Measurements from ENCODE around the gene KRTAP10-1. TPM values are rescaled to one million over a fixed set of nuclear protein-coding genes. Genes with fewer than 3 reads are reported as not detected.

Gene KRTAP10-1
- polyA plus RNA-seq, 1 donor (not counting 4 experiments of a cell fraction or from before 2014, with no cell fraction given): not detected

- Histone ChIP-seq H3K4me2 (ENCODE audit: control insufficient read depth, extremely low read depth, insufficient read depth, low read depth, low read length) (no peak overlapping the region), H3K9ac (ENCODE audit: control insufficient read depth, extremely low read depth, insufficient read depth, low read length) (no peak overlapping the region), H3K79me2 (ENCODE audit: control insufficient read depth, insufficient read depth, low read length) (no peaks in the 10 kb centered on the region), H3K9me3 (ENCODE audit: control insufficient read depth, low read depth, low read length) (no peaks in the 10 kb centered on the region), H3K4me3 (ENCODE audit: control insufficient read depth in 2 of 3, extremely low read depth in 1 of 3, insufficient read depth in 2 of 3, low read depth in 1 of 3, low read length in 3 of 3) (no peak overlapping the region), H3K36me3 (ENCODE audit: control insufficient read depth in 2 of 2, extremely low read depth in 1 of 2, insufficient read depth in 2 of 2, low read length in 2 of 2) (no peaks in the 10 kb centered on the region), H3K27me3 (ENCODE audit: control insufficient read depth, extremely low read depth, insufficient read depth, low read length) (peaks cover 6% of the 10 kb centered on the region), H3K9me1 (ENCODE audit: control insufficient read depth, extremely low read depth, insufficient read depth, low read length) (no peaks in the 10 kb centered on the region), H2AFZ (ENCODE audit: control insufficient read depth, low read length) (no peak overlapping the region), H3K27ac (ENCODE audit: control insufficient read depth, insufficient read depth, low read length) (no peak overlapping the region), H3K4me1 (ENCODE audit: control insufficient read depth, extremely low read depth, insufficient read depth, low read length) (no peaks in the 10 kb centered on the region), H4K20me1 (ENCODE audit: control insufficient read depth, extremely low read depth, insufficient read depth, low read length) (no peaks in the 10 kb centered on the region)
- no peak for FAIRE-seq
- DNase-seq (ENCODE audit: low read depth, low spot score): no peak
- no peak for TF ChIP-seq EZH2 (IDR thresholded peaks at IDR 0.05; ENCODE audit: low read length)
- TF ChIP-seq, protein P1, sequence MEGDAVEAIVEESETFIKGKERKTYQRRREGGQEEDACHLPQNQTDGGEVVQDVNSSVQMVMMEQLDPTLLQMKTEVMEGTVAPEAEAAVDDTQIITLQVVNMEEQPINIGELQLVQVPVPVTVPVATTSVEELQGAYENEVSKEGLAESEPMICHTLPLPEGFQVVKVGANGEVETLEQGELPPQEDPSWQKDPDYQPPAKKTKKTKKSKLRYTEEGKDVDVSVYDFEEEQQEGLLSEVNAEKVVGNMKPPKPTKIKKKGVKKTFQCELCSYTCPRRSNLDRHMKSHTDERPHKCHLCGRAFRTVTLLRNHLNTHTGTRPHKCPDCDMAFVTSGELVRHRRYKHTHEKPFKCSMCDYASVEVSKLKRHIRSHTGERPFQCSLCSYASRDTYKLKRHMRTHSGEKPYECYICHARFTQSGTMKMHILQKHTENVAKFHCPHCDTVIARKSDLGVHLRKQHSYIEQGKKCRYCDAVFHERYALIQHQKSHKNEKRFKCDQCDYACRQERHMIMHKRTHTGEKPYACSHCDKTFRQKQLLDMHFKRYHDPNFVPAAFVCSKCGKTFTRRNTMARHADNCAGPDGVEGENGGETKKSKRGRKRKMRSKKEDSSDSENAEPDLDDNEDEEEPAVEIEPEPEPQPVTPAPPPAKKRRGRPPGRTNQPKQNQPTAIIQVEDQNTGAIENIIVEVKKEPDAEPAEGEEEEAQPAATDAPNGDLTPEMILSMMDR (optimal IDR thresholded peaks at IDR 0.05 in 1 of 3, IDR thresholded peaks at IDR 0.05 in 1 of 3, conservative IDR thresholded peaks at IDR 0.05 in 1 of 3; ENCODE audit: extremely low read depth in 1 of 3, insufficient read depth in 2 of 3, low read length in 3 of 3): no peak
- dilution Hi-C loops (cut with MboI; ENCODE audit: extremely low pct_ligation_motif_present, low sequenced_read_pairs): no loop called here
These were observed 23.2 kb downstream of the KRTAP10-1 start for GRCh38 chr21:44516828-44517174.

DNA sequence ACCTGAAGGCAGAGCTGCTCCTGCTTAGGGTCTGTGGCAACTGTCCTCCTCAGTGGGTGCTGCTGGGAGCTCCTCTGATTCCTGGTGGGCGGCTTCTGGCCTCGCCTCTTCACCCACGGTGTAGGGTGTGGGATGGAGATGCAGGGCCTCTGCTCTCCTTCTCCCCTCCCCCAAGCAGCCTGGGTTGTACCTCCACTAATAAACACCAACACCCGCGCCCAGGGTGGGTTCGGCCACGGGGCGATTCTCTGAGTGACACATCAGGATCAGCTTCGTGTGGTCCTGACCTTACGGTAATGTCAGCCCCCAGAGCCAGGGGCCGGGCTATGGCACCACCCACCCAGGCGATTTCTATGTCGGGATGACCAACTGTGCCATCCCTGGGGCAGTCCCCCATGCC lies 23.7 kb downstream of the KRTAP10-1 start:
- Histone ChIP-seq H3K79me2 (ENCODE audit: control insufficient read depth, insufficient read depth, low read length) (no peaks in the 10 kb centered on the region), H3K4me1 (ENCODE audit: control insufficient read depth, extremely low read depth, insufficient read depth, low read length) (no peaks in the 10 kb centered on the region), H2AFZ (ENCODE audit: control insufficient read depth, low read length) (no peak overlapping the region), H3K4me2 (ENCODE audit: control insufficient read depth, extremely low read depth, insufficient read depth, low read depth, low read length) (no peak overlapping the region), H3K9me1 (ENCODE audit: control insufficient read depth, extremely low read depth, insufficient read depth, low read length) (no peaks in the 10 kb centered on the region), H4K20me1 (ENCODE audit: control insufficient read depth, extremely low read depth, insufficient read depth, low read length) (no peaks in the 10 kb centered on the region), H3K9me3 (ENCODE audit: control insufficient read depth, low read depth, low read length) (no peaks in the 10 kb centered on the region), H3K9ac (ENCODE audit: control insufficient read depth, extremely low read depth, insufficient read depth, low read length) (no peak overlapping the region), H3K27me3 (ENCODE audit: control insufficient read depth, extremely low read depth, insufficient read depth, low read length) (peaks cover 11% of the 10 kb centered on the region), H3K4me3 (ENCODE audit: control insufficient read depth in 2 of 3, extremely low read depth in 1 of 3, insufficient read depth in 2 of 3, low read depth in 1 of 3, low read length in 3 of 3) (no peak overlapping the region), H3K36me3 (ENCODE audit: control insufficient read depth in 2 of 2, extremely low read depth in 1 of 2, insufficient read depth in 2 of 2, low read length in 2 of 2) (no peaks in the 10 kb centered on the region), H3K27ac (ENCODE audit: control insufficient read depth, insufficient read depth, low read length) (no peak overlapping the region)
- TF ChIP-seq, protein P1 (optimal IDR thresholded peaks at IDR 0.05 in 1 of 3, IDR thresholded peaks at IDR 0.05 in 1 of 3, conservative IDR thresholded peaks at IDR 0.05 in 1 of 3; ENCODE audit: extremely low read depth in 1 of 3, insufficient read depth in 2 of 3, low read length in 3 of 3): no peak
- no peak for TF ChIP-seq EZH2 (IDR thresholded peaks at IDR 0.05; ENCODE audit: low read length)
- dilution Hi-C loops (cut with MboI; ENCODE audit: extremely low pct_ligation_motif_present, low sequenced_read_pairs): no loop called here
- DNase-seq (ENCODE audit: low read depth, low spot score) (no peak), FAIRE-seq (no peak)
